ENCODE results near the gene MYPOP.
A peak's percentile ranks its signal among the peaks of the same experiment; 100 is the strongest.

Gene MYPOP

GRCh38 chr19:45889210-45889885, 13.1 kb downstream of the MYPOP start:
- peaks cover 12% of the 10 kb centered on the region for H3K4me1 ChIP-seq (ENCODE audit: insufficient read depth, low read length)
- H3K4me3 ChIP-seq (ENCODE audit: low read depth in 1 of 2, low read length in 2 of 2), result no peak overlapping the region
- H3K27ac ChIP-seq (ENCODE audit: low read depth, low read length), result no peak overlapping the region
- no peaks in the 10 kb centered on the region for H3K27me3 ChIP-seq (ENCODE audit: control insufficient read depth in 1 of 2, insufficient read depth in 2 of 2, low read length in 2 of 2)
- H3K36me3 ChIP-seq (ENCODE audit: insufficient read depth, low read length), result no peaks in the 10 kb centered on the region
- H3K9me3 ChIP-seq (ENCODE audit: low read length), result no peaks in the 10 kb centered on the region
- no peak overlapping the region for H3K9ac ChIP-seq (ENCODE audit: low read length)

- Histone ChIP-seq H3K36me3 (ENCODE audit: insufficient read depth, low read length) (no peaks in the 10 kb centered on the region), H3K9ac (ENCODE audit: low read length) (peak overlapping the region; percentile 94), H3K27me3 (ENCODE audit: control insufficient read depth in 1 of 2, insufficient read depth in 2 of 2, low read length in 2 of 2) (no peaks in the 10 kb centered on the region), H3K27ac (ENCODE audit: low read depth, low read length) (peak overlapping the region; percentile 89), H3K4me1 (ENCODE audit: insufficient read depth, low read length) (peaks cover 32% of the 10 kb centered on the region), H3K4me3 (ENCODE audit: low read depth in 1 of 2, low read length in 2 of 2) (peak overlapping the region; percentile 55 to 84), H3K9me3 (ENCODE audit: low read length) (no peaks in the 10 kb centered on the region)
Measured at GRCh38 chr19:45887200-45887710, 15.2 kb downstream of the MYPOP start.

GRCh38 chr19:45886427-45887199, 15.8 kb downstream of the MYPOP start:
- peaks cover 33% of the 10 kb centered on the region for H3K4me1 ChIP-seq (ENCODE audit: insufficient read depth, low read length)
- H3K9ac ChIP-seq (ENCODE audit: low read length), result peak overlapping the region; percentile 94
- H3K9me3 ChIP-seq (ENCODE audit: low read length), result no peaks in the 10 kb centered on the region

GRCh38 chr19:45885556-45886426, 16.6 kb downstream of the MYPOP start, which contains the start of gene IRF2BP1:
Gene IRF2BP1 (minus strand): TSS chr19:45886141. CDS start chr19:45885774, 367 bp downstream.
- Histone ChIP-seq H3K9me3 (ENCODE audit: low read length) (no peaks in the 10 kb centered on the region), H3K27ac (ENCODE audit: low read depth, low read length) (peak within 1 kb of the TSS; percentile 89), H3K4me1 (ENCODE audit: insufficient read depth, low read length) (peaks cover 33% of the 10 kb centered on the region), H3K36me3 (ENCODE audit: insufficient read depth, low read length) (no peaks in the 10 kb centered on the region), H3K9ac (ENCODE audit: low read length) (peak within 1 kb of the TSS; percentile 94), H3K27me3 (ENCODE audit: control insufficient read depth in 1 of 2, insufficient read depth in 2 of 2, low read length in 2 of 2) (no peaks in the 10 kb centered on the region), H3K4me3 (ENCODE audit: low read depth in 1 of 2, low read length in 2 of 2) (peak within 1 kb of the TSS; percentile 77 to 84)

More at GRCh38 chr19:45886427-45887199, 15.8 kb downstream of the MYPOP start:
- Histone ChIP-seq H3K36me3 (ENCODE audit: insufficient read depth, low read length) (no peaks in the 10 kb centered on the region), H3K27ac (ENCODE audit: low read depth, low read length) (peak overlapping the region; percentile 89), H3K4me3 (ENCODE audit: low read depth in 1 of 2, low read length in 2 of 2) (peak overlapping the region; percentile 77 to 84), H3K27me3 (ENCODE audit: control insufficient read depth in 1 of 2, insufficient read depth in 2 of 2, low read length in 2 of 2) (no peaks in the 10 kb centered on the region)

- peak overlapping the region; percentile 89 for H3K27ac ChIP-seq (ENCODE audit: low read depth, low read length)
- H3K36me3 ChIP-seq (ENCODE audit: insufficient read depth, low read length), result no peaks in the 10 kb centered on the region
- H3K4me3 ChIP-seq (ENCODE audit: low read depth in 1 of 2, low read length in 2 of 2), result peak overlapping the region; percentile 77 to 84
- peaks cover 33% of the 10 kb centered on the region for H3K4me1 ChIP-seq (ENCODE audit: insufficient read depth, low read length)
- no peaks in the 10 kb centered on the region for H3K27me3 ChIP-seq (ENCODE audit: control insufficient read depth in 1 of 2, insufficient read depth in 2 of 2, low read length in 2 of 2)
- no peaks in the 10 kb centered on the region for H3K9me3 ChIP-seq (ENCODE audit: low read length)
- H3K9ac ChIP-seq (ENCODE audit: low read length), result no peak overlapping the region
Measured at GRCh38 chr19:45884682-45885555, 17.5 kb downstream of the MYPOP start.

GRCh38 chr19:45883881-45884681, 18.3 kb downstream of the MYPOP start:
- peak overlapping the region in 1 of 2 donors; percentile 23 for H3K4me3 ChIP-seq (ENCODE audit: low read depth in 1 of 2, low read length in 2 of 2)
- no peaks in the 10 kb centered on the region for H3K36me3 ChIP-seq (ENCODE audit: insufficient read depth, low read length)
- no peaks in the 10 kb centered on the region for H3K9me3 ChIP-seq (ENCODE audit: low read length)
- peaks cover 33% of the 10 kb centered on the region for H3K4me1 ChIP-seq (ENCODE audit: insufficient read depth, low read length)
- no peak overlapping the region for H3K9ac ChIP-seq (ENCODE audit: low read length)
- H3K27me3 ChIP-seq (ENCODE audit: control insufficient read depth in 1 of 2, insufficient read depth in 2 of 2, low read length in 2 of 2), result peaks cover 0 to under 1% of the 10 kb centered on the region in 2 donors
- no peak overlapping the region for H3K27ac ChIP-seq (ENCODE audit: low read depth, low read length)

- H3K36me3 ChIP-seq (ENCODE audit: insufficient read depth, low read length), result no peaks in the 10 kb centered on the region
- H3K27me3 ChIP-seq (ENCODE audit: control insufficient read depth in 1 of 2, insufficient read depth in 2 of 2, low read length in 2 of 2), result peaks cover 0 to 5% of the 10 kb centered on the region in 2 donors
- H3K9ac ChIP-seq (ENCODE audit: low read length), result no peak overlapping the region
- peaks cover 33% of the 10 kb centered on the region for H3K4me1 ChIP-seq (ENCODE audit: insufficient read depth, low read length)
- no peaks in the 10 kb centered on the region for H3K9me3 ChIP-seq (ENCODE audit: low read length)
- no peak overlapping the region for H3K27ac ChIP-seq (ENCODE audit: low read depth, low read length)
- peak overlapping the region in 1 of 2 donors; percentile 23 for H3K4me3 ChIP-seq (ENCODE audit: low read depth in 1 of 2, low read length in 2 of 2)
Measured at GRCh38 chr19:45883586-45883880, 18.9 kb downstream of the MYPOP start.

GRCh38 chr19:45882652-45883585, 19.5 kb downstream of the MYPOP start:
- Histone ChIP-seq H3K4me1 (ENCODE audit: insufficient read depth, low read length) (peaks cover 33% of the 10 kb centered on the region), H3K27ac (ENCODE audit: low read depth, low read length) (no peak overlapping the region)

GRCh38 chr19:45881909-45882528, 20.4 kb downstream of the MYPOP start:
- Histone ChIP-seq H3K9me3 (ENCODE audit: low read length) (no peaks in the 10 kb centered on the region), H3K9ac (ENCODE audit: low read length) (no peak overlapping the region), H3K36me3 (ENCODE audit: insufficient read depth, low read length) (no peaks in the 10 kb centered on the region), H3K27ac (ENCODE audit: low read depth, low read length) (no peak overlapping the region), H3K4me1 (ENCODE audit: insufficient read depth, low read length) (peaks cover 29% of the 10 kb centered on the region), H3K4me3 (ENCODE audit: low read depth in 1 of 2, low read length in 2 of 2) (peak overlapping the region in 1 of 2 donors; percentile 26), H3K27me3 (ENCODE audit: control insufficient read depth in 1 of 2, insufficient read depth in 2 of 2, low read length in 2 of 2) (peaks cover 0 to 11% of the 10 kb centered on the region in 2 donors)

More at GRCh38 chr19:45882652-45883585, 19.5 kb downstream of the MYPOP start:
- H3K4me3 ChIP-seq (ENCODE audit: low read depth in 1 of 2, low read length in 2 of 2), result peak overlapping the region in 1 of 2 donors; percentile 26
- H3K9me3 ChIP-seq (ENCODE audit: low read length), result no peaks in the 10 kb centered on the region
- no peak overlapping the region for H3K9ac ChIP-seq (ENCODE audit: low read length)
- peaks cover 0 to 5% of the 10 kb centered on the region in 2 donors for H3K27me3 ChIP-seq (ENCODE audit: control insufficient read depth in 1 of 2, insufficient read depth in 2 of 2, low read length in 2 of 2)
- H3K36me3 ChIP-seq (ENCODE audit: insufficient read depth, low read length), result no peaks in the 10 kb centered on the region

Measured in muscle layer of colon (tissue), 2 donors.